Endothelial cell of umbilical vein (primary cell): ENCODE measurements around the gene ATP5PD. TPM values are rescaled to one million over a fixed set of nuclear protein-coding genes. Genes with fewer than 3 reads are reported as not detected.

Experiments used
- BruUV-seq: library from RNA; stranded (reverse); fragments of 400-500 nt; replicated peaks from 2 replicates; lab custom pipeline; 2021; lab: Mats Ljungman, UMichigan
- CTCF ChIA-PET: fragments of 300-600, 350-600 bp; sonication (Branson Sonifier 250); formaldehyde crosslinking; loops from one replicate; lab custom pipeline; 2021; ENCODE audit warnings: antibody characterized with exemption, inconsistent platforms; lab: Charles Lee
- POLR2A ChIA-PET: fragments of 300-600, 350-600 bp; sonication (Branson Sonifier 250); formaldehyde crosslinking; loops from one replicate; lab custom pipeline; 2021; ENCODE audit warnings: antibody characterized with exemption, inconsistent platforms; lab: Charles Lee
- DNase-seq: peaks from one replicate; pipeline ENCODE4 v3.0.0-alpha.2; 2011; ENCODE audit warnings: low read depth, low spot score
- FAIRE-seq: peaks from 2 replicates; lab custom pipeline; 2011; peaks lifted over from hg19 to GRCh38; lab: Jason Lieb, UNC
- H2AFZ ChIP-seq: 2 replicates; pipeline ENCODE4 v1.6.0; 2012; ENCODE audit warnings: low read depth, low read length, control low read depth, inconsistent platforms
- H3K27ac ChIP-seq: 2 replicates; pipeline ENCODE4 v1.5.1; 2011; ENCODE audit warnings: low read depth, mild to moderate bottlenecking, control low read depth, low read length, moderate library complexity; ENCODE audit not compliant: insufficient read depth
- H3K27me3 ChIP-seq, 2 experiments: 2 replicates each; pipeline versions ENCODE4 v1.6.0 to v1.6.1; 2011; ENCODE audit warnings: low read length in 2 of 2, mixed read lengths in 1 of 2; ENCODE audit not compliant: control insufficient read depth in 2 of 2, insufficient read depth in 2 of 2
- H3K36me3 ChIP-seq, 2 experiments: 2 replicates in 1 of 2; 3 replicates in 1 of 2; pipeline ENCODE4 v1.5.1; 2011; ENCODE audit warnings: low read length in 2 of 2, mild to moderate bottlenecking in 1 of 2, moderate library complexity in 1 of 2; ENCODE audit not compliant: control insufficient read depth in 2 of 2, insufficient read depth in 2 of 2; ENCODE audit errors: extremely low read depth in 1 of 2
- H3K4me1 ChIP-seq: 3 replicates; pipeline ENCODE4 v1.5.1; 2011; ENCODE audit warnings: mild to moderate bottlenecking, low read length; ENCODE audit not compliant: control insufficient read depth, insufficient read depth; ENCODE audit errors: extremely low read depth
- H3K4me2 ChIP-seq: 2 replicates; pipeline ENCODE4 v1.6.1; 2011; ENCODE audit warnings: low read length, control low read depth, mixed read lengths; ENCODE audit not compliant: insufficient read depth
- H3K4me3 ChIP-seq, 3 experiments: fragments of 200-600 bp in 1 of 3; sonication (generic), shearing (Covaris generic) in 1 of 3; replicated peaks in 1 of 3; 2 replicates each; pipeline ENCODE4 v1.5.1; 2011 to 2016; ENCODE audit warnings: control low read depth in 3 of 3, low read length in 3 of 3, mild to moderate bottlenecking in 2 of 3, inconsistent platforms in 1 of 3, low read depth in 1 of 3, moderate library complexity in 1 of 3; ENCODE audit not compliant: insufficient read depth in 1 of 3
- H3K79me2 ChIP-seq: 2 replicates; pipeline ENCODE4 v1.6.0; 2012; ENCODE audit warnings: low read length, inconsistent platforms; ENCODE audit not compliant: control insufficient read depth, insufficient read depth
- H3K9ac ChIP-seq: replicated peaks from 2 replicates; pipeline ENCODE3; 2011; ENCODE audit warnings: low read length, control low read depth; ENCODE audit not compliant: insufficient read depth; ENCODE audit errors: extremely low read depth
- H3K9me1 ChIP-seq: replicated peaks from 3 replicates; pipeline ENCODE4 v1.6.0; 2011; ENCODE audit warnings: mild to moderate bottlenecking, low read length; ENCODE audit not compliant: control insufficient read depth, insufficient read depth; ENCODE audit errors: extremely low read depth
- H3K9me3 ChIP-seq: replicated peaks from 2 replicates; pipeline ENCODE4 v1.5.1; 2012; ENCODE audit warnings: low read length, inconsistent platforms; ENCODE audit not compliant: control insufficient read depth, insufficient read depth
- H4K20me1 ChIP-seq: replicated peaks from 2 replicates; pipeline ENCODE3; 2011; ENCODE audit warnings: mild to moderate bottlenecking, low read length; ENCODE audit not compliant: control insufficient read depth, insufficient read depth; ENCODE audit errors: extremely low read depth
- CTCF ChIP-seq, 2 donors: IDR thresholded peaks; 1 replicate in 1 of 2; 2 replicates in 1 of 2; pipeline ENCODE4 v1.5.1; 2011; ENCODE audit warnings: low read length in 2 of 2, mild to moderate bottlenecking in 2 of 2, moderate library complexity in 2 of 2, control low read depth in 1 of 2, inconsistent platforms in 1 of 2, low read depth in 1 of 2; ENCODE audit not compliant: insufficient read depth in 1 of 2; ENCODE audit errors: extremely low read depth in 1 of 2
- EZH2 ChIP-seq: IDR thresholded peaks from 2 replicates; pipeline ENCODE4 v1.6.1; 2012; ENCODE audit warnings: borderline replicate concordance, low read depth, mild to moderate bottlenecking, moderate library complexity, low read length, inconsistent platforms; ENCODE audit not compliant: severe bottlenecking
- FOS ChIP-seq: IDR thresholded peaks from 2 replicates; pipeline ENCODE4 v1.6.1; 2011; ENCODE audit warnings: mild to moderate bottlenecking, low read length, moderate library complexity, borderline replicate concordance; ENCODE audit not compliant: insufficient read depth
- GATA2 ChIP-seq: IDR thresholded peaks from 2 replicates; pipeline ENCODE4 v1.7.0; 2011; ENCODE audit warnings: low read depth, mild to moderate bottlenecking, moderate library complexity, mixed read lengths, low read length; ENCODE audit not compliant: insufficient read length, insufficient read depth
- JUN ChIP-seq: IDR thresholded peaks from 2 replicates; pipeline ENCODE4 v1.6.1; 2011; ENCODE audit warnings: borderline replicate concordance, low read depth; ENCODE audit not compliant: insufficient read length, insufficient read depth
- MAX ChIP-seq: IDR thresholded peaks from 2 replicates; pipeline ENCODE4 v1.6.1; 2011; ENCODE audit not compliant: insufficient read depth, insufficient read length
- MYC ChIP-seq: IDR thresholded peaks from one replicate; pipeline ENCODE4 v1.6.1; 2011; ENCODE audit warnings: mild to moderate bottlenecking, low read depth, low read length
- POLR2A ChIP-seq: IDR thresholded peaks from 2 replicates; pipeline ENCODE4 v1.6.1; 2012; ENCODE audit warnings: low read depth, mild to moderate bottlenecking, control low read depth, low read length
- POLR2AphosphoS5 ChIP-seq: IDR thresholded peaks from 2 replicates; pipeline ENCODE4 v1.6.1; 2012; ENCODE audit warnings: low read depth, mild to moderate bottlenecking, control low read depth, low read length, moderate library complexity; ENCODE audit not compliant: insufficient read depth
- dilution Hi-C: fragments of 300-500 bp; cut with MboI; formaldehyde crosslinking; loops from one replicate; pipeline ENCODE4 v1.15.0; 2019; ENCODE audit warnings: low sequenced_read_pairs; ENCODE audit not compliant: extremely low pct_ligation_motif_present
- intact Hi-C: fragments of 100-400 bp; cut with micrococcal nuclease; formaldehyde crosslinking; loops from one replicate; pipeline ENCODE4 v1.10.0; 2022
- polyA plus RNA-seq, 4 experiments: library from polyadenylated mRNA; depleted of rRNA in 3 of 4; stranded (reverse) in 3 of 4; unstranded in 1 of 4; fragments of >200 nt; gene quantifications; 2 replicates each; pipeline versions ENCODE4 v1.2.1 to v1.2.3, GENCODE V29; 2011 to 2012; ENCODE audit warnings: missing spikeins in 1 of 4
- total RNA-seq: library from RNA; stranded (reverse); gene quantifications from 2 replicates; pipeline ENCODE4 v1.2.3, GENCODE V29; 2021

The ATP5PD gene
- total and polyA plus RNA-seq, 2 donors (not counting 3 experiments of a cell fraction or from before 2014, with no cell fraction given), result 182 to 200 TPM

- Histone ChIP-seq H3K4me3 (no peak overlapping the region), H3K36me3 (peaks cover 5 to 25% of the 10 kb centered on the region in 2 experiments), H3K79me2 (no peaks in the 10 kb centered on the region), H2AFZ (no peak overlapping the region), H3K9me1 (no peaks in the 10 kb centered on the region), H3K9ac (no peak overlapping the region), H3K27ac (no peak overlapping the region), H3K9me3 (no peaks in the 10 kb centered on the region), H3K27me3 (no peaks in the 10 kb centered on the region), H3K4me1 (no peaks in the 10 kb centered on the region), H3K4me2 (no peak overlapping the region), H4K20me1 (no peaks in the 10 kb centered on the region)
- DNase-seq, result no peak
- ChIA-PET CTCF (interaction anchor here (1.9 to 2.1 kb wide), 2 partner anchors 8 to 59 kb away, joined by 8 to 9 read pairs; partner anchors contain the start of gene MRPL58), POLR2A (interaction anchor here (0.6 kb wide), 1 partner anchor 35 kb away, joined by 5 read pairs; no protein-coding TSS in a partner anchor)
- BruUV-seq, result TSS peak; percentile 45
- intact Hi-C loops, result no loop called here
- dilution Hi-C loops, result no loop called here
- TF ChIP-seq GATA2 (no peak), MYC (no peak), MAX (no peak), FOS (no peak), POLR2A (no peak), POLR2AphosphoS5 (no peak), JUN (no peak), CTCF (IDR thresholded peaks at IDR 0.05; ENCODE audit: extremely low read depth in 1 of 2, insufficient read depth in 1 of 2, low read depth in 1 of 2, low read length in 2 of 2) (no peak), EZH2 (no peak)
- FAIRE-seq, result no peak
These were observed 26.2 kb downstream of the ATP5PD start for GRCh38 chr17:75020331-75021110.
